H1 (cell line): ENCODE data around the gene USP37.

ENCODE experiments used
- CEBPB ChIP-seq: IDR thresholded peaks from 2 replicates; pipeline ENCODE4 v1.6.1; 2012; ENCODE audit warnings: low read depth, low read length
- EGR1 ChIP-seq: IDR thresholded peaks from 2 replicates; pipeline ENCODE4 v1.6.1; 2011; ENCODE audit warnings: low read depth, low read length, borderline replicate concordance
- GABPA ChIP-seq: IDR thresholded peaks from 2 replicates; pipeline ENCODE4 v1.6.1; 2011; ENCODE audit warnings: mild to moderate bottlenecking, low read length, moderate library complexity, borderline replicate concordance; ENCODE audit not compliant: insufficient read depth
- HDAC6 ChIP-seq: IDR thresholded peaks from one replicate; pipeline ENCODE4 v1.7.1; 2012; ENCODE audit warnings: low read depth, mild to moderate bottlenecking, inconsistent platforms, low read length, moderate library complexity
- NRF1 ChIP-seq: IDR thresholded peaks from 2 replicates; pipeline ENCODE4 v1.6.1; 2011; ENCODE audit warnings: mild to moderate bottlenecking, low read depth, low read length, improper control_type of control experiment
- POLR2A ChIP-seq, 2 experiments: IDR thresholded peaks; 1 replicate in 1 of 2; 2 replicates in 1 of 2; pipeline ENCODE4 v1.6.1; 2011; ENCODE audit warnings: low read depth in 2 of 2, low read length in 2 of 2, mild to moderate bottlenecking in 2 of 2; ENCODE audit errors: control extremely low read depth in 1 of 2
- POLR2AphosphoS5 ChIP-seq: IDR thresholded peaks from 2 replicates; pipeline ENCODE4 v1.6.1; 2011; ENCODE audit warnings: low read depth, low read length
- RXRA ChIP-seq: IDR thresholded peaks from 2 replicates; pipeline ENCODE4 v1.6.1; 2011; ENCODE audit warnings: low read depth, mild to moderate bottlenecking, low read length, moderate library complexity; ENCODE audit not compliant: insufficient read depth
- SAP30 ChIP-seq: fragments of 300-600 bp; sonication (generic); IDR thresholded peaks from 2 replicates; pipeline ENCODE4 v1.7.1; 2012; ENCODE audit warnings: low read length, moderate library complexity, mild to moderate bottlenecking, inconsistent platforms; ENCODE audit not compliant: insufficient read depth, insufficient replicate concordance
- SIN3A ChIP-seq, 2 experiments: IDR thresholded peaks in 1 of 2; conservative IDR thresholded peaks in 1 of 2; 2 replicates each; pipeline ENCODE4 v1.6.1; 2011 to 2012; ENCODE audit warnings: low read length in 2 of 2, improper control_type of control experiment in 1 of 2, low read depth in 1 of 2, mild to moderate bottlenecking in 1 of 2
- SIX5 ChIP-seq: IDR thresholded peaks from 2 replicates; pipeline ENCODE4 v1.6.1; 2011; ENCODE audit warnings: mild to moderate bottlenecking, low read depth, low read length
- ZNF274 ChIP-seq: IDR thresholded peaks from 2 replicates; pipeline ENCODE4 v1.7.0; 2012; ENCODE audit warnings: low read length, borderline replicate concordance; ENCODE audit errors: extremely low read depth
- TF ChIP-seq, protein P1 (sequence below), 3 experiments: IDR thresholded peaks; 1 replicate in 2 of 3; 2 replicates in 1 of 3; pipeline versions ENCODE4 v1.5.1 to v1.6.1; 2011; ENCODE audit warnings: low read length in 3 of 3, mild to moderate bottlenecking in 3 of 3, inconsistent platforms in 2 of 3, low read depth in 1 of 3, moderate library complexity in 1 of 3; ENCODE audit not compliant: insufficient read depth in 1 of 3; ENCODE audit errors: control extremely low read depth in 1 of 3

DNA sequence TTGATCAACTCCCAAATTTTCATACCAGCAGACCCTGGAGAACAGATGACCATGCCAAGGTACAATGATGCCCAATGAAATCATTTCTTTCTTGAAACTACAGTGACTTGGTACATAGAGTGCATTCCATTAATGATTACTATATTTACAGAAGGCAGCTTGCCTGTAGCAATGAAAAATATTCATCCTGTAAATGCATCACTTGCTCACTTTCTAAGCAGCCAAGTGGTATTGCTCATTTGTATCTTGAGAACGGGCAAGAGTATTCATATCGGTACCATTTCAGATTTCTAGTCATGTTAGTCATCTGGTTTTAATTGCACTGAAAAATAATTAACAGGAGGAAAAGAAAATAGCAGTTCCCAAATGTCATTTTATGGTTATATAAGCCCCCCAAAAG, 89.6 kb downstream of the USP37 start:
- TF ChIP-seq, protein P1, sequence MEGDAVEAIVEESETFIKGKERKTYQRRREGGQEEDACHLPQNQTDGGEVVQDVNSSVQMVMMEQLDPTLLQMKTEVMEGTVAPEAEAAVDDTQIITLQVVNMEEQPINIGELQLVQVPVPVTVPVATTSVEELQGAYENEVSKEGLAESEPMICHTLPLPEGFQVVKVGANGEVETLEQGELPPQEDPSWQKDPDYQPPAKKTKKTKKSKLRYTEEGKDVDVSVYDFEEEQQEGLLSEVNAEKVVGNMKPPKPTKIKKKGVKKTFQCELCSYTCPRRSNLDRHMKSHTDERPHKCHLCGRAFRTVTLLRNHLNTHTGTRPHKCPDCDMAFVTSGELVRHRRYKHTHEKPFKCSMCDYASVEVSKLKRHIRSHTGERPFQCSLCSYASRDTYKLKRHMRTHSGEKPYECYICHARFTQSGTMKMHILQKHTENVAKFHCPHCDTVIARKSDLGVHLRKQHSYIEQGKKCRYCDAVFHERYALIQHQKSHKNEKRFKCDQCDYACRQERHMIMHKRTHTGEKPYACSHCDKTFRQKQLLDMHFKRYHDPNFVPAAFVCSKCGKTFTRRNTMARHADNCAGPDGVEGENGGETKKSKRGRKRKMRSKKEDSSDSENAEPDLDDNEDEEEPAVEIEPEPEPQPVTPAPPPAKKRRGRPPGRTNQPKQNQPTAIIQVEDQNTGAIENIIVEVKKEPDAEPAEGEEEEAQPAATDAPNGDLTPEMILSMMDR (IDR thresholded peaks at IDR 0.05; ENCODE audit: control extremely low read depth in 1 of 3, insufficient read depth in 1 of 3, low read depth in 1 of 3, low read length in 3 of 3): no peak
- no peak for TF ChIP-seq SIN3A (conservative IDR thresholded peaks at IDR 0.05 in 1 of 2, IDR thresholded peaks at IDR 0.05 in 1 of 2; ENCODE audit: low read depth in 1 of 2, low read length in 2 of 2)
- no peak for TF ChIP-seq ZNF274
- TF ChIP-seq POLR2AphosphoS5: no peak
- TF ChIP-seq SIX5: no peak
- no peak for TF ChIP-seq HDAC6
- no peak for TF ChIP-seq SAP30
- TF ChIP-seq CEBPB: no peak
- no peak for TF ChIP-seq EGR1
- TF ChIP-seq RXRA: no peak
- no peak for TF ChIP-seq POLR2A (IDR thresholded peaks at IDR 0.05; ENCODE audit: control extremely low read depth in 1 of 2, low read depth in 2 of 2, low read length in 2 of 2)
- no peak for TF ChIP-seq NRF1
- no peak for TF ChIP-seq GABPA
